Sigmoid colon (tissue), 4 donors: ENCODE measurements around the gene GSTA1.

Experiments
- CTCF ChIP-seq, 4 experiments: fragments of 450-650 bp in 3 of 4; fragments of 200-600 bp in 1 of 4; IDR thresholded peaks; one replicate each; pipeline ENCODE4 v1.5.1; 2016 to 2019; ENCODE audit warnings: antibody characterized with exemption in 4 of 4, mild to moderate bottlenecking in 3 of 4, moderate library complexity in 2 of 4
- EP300 ChIP-seq, 4 donors: sonication (generic); formaldehyde crosslinking; IDR thresholded peaks; one replicate each; pipeline ENCODE4 v1.6.1; 2017; ENCODE audit warnings: antibody characterized with exemption in 4 of 4
- POLR2A ChIP-seq, 2 donors: fragments of 450-650 bp; IDR thresholded peaks; one replicate each; pipeline ENCODE4 v1.6.1; 2016; ENCODE audit warnings: antibody characterized with exemption in 2 of 2, mild to moderate bottlenecking in 2 of 2, moderate library complexity in 2 of 2
- POLR2AphosphoS5 ChIP-seq, 4 donors: sonication (generic); formaldehyde crosslinking; IDR thresholded peaks; one replicate each; pipeline ENCODE4 v1.6.1; 2017; ENCODE audit warnings: antibody characterized with exemption in 4 of 4

GRCh38 chr6:52746213-52746612 lies 57.4 kb downstream of the GSTA1 start:
- TF ChIP-seq CTCF (IDR thresholded peaks at IDR 0.05) (no peak), POLR2AphosphoS5 (IDR thresholded peaks at IDR 0.05) (no peak), POLR2A (IDR thresholded peaks at IDR 0.05) (no peak), EP300 (IDR thresholded peaks at IDR 0.05) (no peak)
